H1 (cell line): ENCODE data around the gene LARP4. TPM values are rescaled to one million over a fixed set of nuclear protein-coding genes. Genes with fewer than 3 reads are reported as not detected.

ENCODE experiments used
- CBX8 ChIP-seq: fragments of 300-800, 300-1000 bp; sonication (generic); IDR thresholded peaks from 2 replicates; pipeline ENCODE4 v1.7.1; 2016; ENCODE audit warnings: low read depth, low read length, borderline replicate concordance
- CHD7 ChIP-seq: fragments of 300-600 bp; sonication (generic); IDR thresholded peaks from 2 replicates; pipeline ENCODE4 v1.7.1; 2012; ENCODE audit warnings: low read length, moderate library complexity, mild to moderate bottlenecking, inconsistent platforms; ENCODE audit not compliant: insufficient replicate concordance
- KDM1A ChIP-seq: fragments of 200-600, 300-600 bp; sonication (generic); IDR thresholded peaks from 2 replicates; pipeline ENCODE4 v1.7.1; 2016; ENCODE audit warnings: mild to moderate bottlenecking, low read length, borderline replicate concordance
- MAFK ChIP-seq: IDR thresholded peaks from 2 replicates; pipeline ENCODE4 v1.6.1; 2012; ENCODE audit warnings: low read depth, mild to moderate bottlenecking, improper control_type of control experiment, low read length
- POLR2AphosphoS5 ChIP-seq: IDR thresholded peaks from 2 replicates; pipeline ENCODE4 v1.6.1; 2011; ENCODE audit warnings: low read depth, low read length
- RNF2 ChIP-seq: fragments of 200-900, 300-1000 bp; sonication (generic); IDR thresholded peaks from 2 replicates; pipeline ENCODE4 v1.7.1; 2016; ENCODE audit warnings: borderline replicate concordance, low read depth, mild to moderate bottlenecking, antibody characterized with exemption, low read length; ENCODE audit not compliant: poor library complexity, severe bottlenecking; ENCODE audit errors: missing control alignments
- RXRA ChIP-seq: IDR thresholded peaks from 2 replicates; pipeline ENCODE4 v1.6.1; 2011; ENCODE audit warnings: low read depth, mild to moderate bottlenecking, low read length, moderate library complexity; ENCODE audit not compliant: insufficient read depth
- SP2 ChIP-seq: IDR thresholded peaks from 2 replicates; pipeline ENCODE4 v1.6.1; 2012; ENCODE audit warnings: mild to moderate bottlenecking, low read length, inconsistent platforms
- SRF ChIP-seq: IDR thresholded peaks from 2 replicates; pipeline ENCODE4 v1.6.1; 2011; ENCODE audit warnings: mild to moderate bottlenecking, low read depth, low read length, moderate library complexity
- polyA plus RNA-seq, 7 experiments: library from polyadenylated mRNA; depleted of rRNA in 3 of 7; stranded (reverse) in 5 of 7; unstranded in 2 of 7; fragments of >200 nt in 5 of 7; fragments of 200-250 nt in 2 of 7; gene quantifications; 1 replicate in 5 of 7; 2 replicates in 1 of 7; 4 replicates in 1 of 7; pipeline versions ENCODE4 v1.2.1 to v1.2.3, GENCODE V29; 2011 to 2013; ENCODE audit warnings: missing spikeins in 2 of 7, mixed read lengths in 2 of 7
- total RNA-seq: library from RNA; stranded (reverse); fragmentation: NEBNext Ultra II Directional; extraction: Animal tissue kit (Norgen Biotek cat#: 25700); gene quantifications from 2 replicates; pipeline ENCODE4 v1.2.1, GENCODE V29; 2021
- TF ChIP-seq, protein P1 (sequence below): IDR thresholded peaks from 2 replicates; pipeline ENCODE4 v1.6.1; 2012; ENCODE audit warnings: low read length, inconsistent platforms

LARP4 gene
- total and polyA plus RNA-seq, 2 of the 8 experiments (the other 6 are each of a cell fraction or from before 2014, with no cell fraction given), result 12.8 to 93.9 TPM

DNA sequence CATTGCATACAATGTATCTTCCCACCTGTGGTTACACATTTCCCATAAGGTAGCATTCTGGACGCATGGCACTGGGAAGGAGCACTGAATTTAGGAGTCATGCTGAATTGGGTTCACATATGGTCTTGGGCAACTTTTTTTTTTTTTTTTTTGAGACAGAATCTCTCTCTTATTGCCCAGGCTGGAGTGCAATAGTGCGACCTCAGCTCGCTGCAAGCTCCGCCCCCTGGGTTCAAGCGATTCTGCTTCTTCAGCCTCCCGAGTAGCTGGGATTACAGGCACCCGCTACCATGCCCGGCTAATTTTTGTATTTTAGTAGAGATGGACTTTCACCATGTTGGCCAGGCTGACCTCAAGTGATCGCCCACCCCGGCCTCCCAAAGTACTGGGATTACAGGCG lies 117.4 kb downstream of the LARP4 start (continued):
- no peak for TF ChIP-seq CHD7
- TF ChIP-seq SP2, result no peak
- TF ChIP-seq POLR2AphosphoS5, result no peak
- TF ChIP-seq MAFK, result no peak
- TF ChIP-seq RXRA, result no peak
- TF ChIP-seq SRF, result no peak
- no peak for TF ChIP-seq CBX8
- TF ChIP-seq, protein P1, sequence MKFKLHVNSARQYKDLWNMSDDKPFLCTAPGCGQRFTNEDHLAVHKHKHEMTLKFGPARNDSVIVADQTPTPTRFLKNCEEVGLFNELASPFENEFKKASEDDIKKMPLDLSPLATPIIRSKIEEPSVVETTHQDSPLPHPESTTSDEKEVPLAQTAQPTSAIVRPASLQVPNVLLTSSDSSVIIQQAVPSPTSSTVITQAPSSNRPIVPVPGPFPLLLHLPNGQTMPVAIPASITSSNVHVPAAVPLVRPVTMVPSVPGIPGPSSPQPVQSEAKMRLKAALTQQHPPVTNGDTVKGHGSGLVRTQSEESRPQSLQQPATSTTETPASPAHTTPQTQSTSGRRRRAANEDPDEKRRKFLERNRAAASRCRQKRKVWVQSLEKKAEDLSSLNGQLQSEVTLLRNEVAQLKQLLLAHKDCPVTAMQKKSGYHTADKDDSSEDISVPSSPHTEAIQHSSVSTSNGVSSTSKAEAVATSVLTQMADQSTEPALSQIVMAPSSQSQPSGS, result no peak
- no peak for TF ChIP-seq KDM1A
- no peak for TF ChIP-seq RNF2
